ENCODE results near the gene FLG2. TPM values are rescaled to one million over a fixed set of nuclear protein-coding genes. Genes with fewer than 3 reads are reported as not detected.
"Not testable (repeated sequence)": the region's sequence is repeated elsewhere in the genome, so short reads cannot be mapped to it uniquely, and the experiment has no call there.

FLG2 gene
- total and polyA plus RNA-seq, 3 experiments from 2014 or later: not detected

- H3K9me3 Mint-ChIP-seq: peaks cover 0 to 4% (median 0%) of the 10 kb centered on the region in 5 donors
- Histone ChIP-seq H3K9me3 (ENCODE audit: low read length) (no peaks in the 10 kb centered on the region), H3K36me3 (ENCODE audit: insufficient read depth, low read length) (no peaks in the 10 kb centered on the region), H3K27ac (ENCODE audit: low read depth, low read length) (no peak overlapping the region), H3K4me1 (ENCODE audit: insufficient read depth, low read length) (no peaks in the 10 kb centered on the region), H3K4me3 (ENCODE audit: low read length) (no peak overlapping the region), H3K27me3 (ENCODE audit: insufficient read depth, low read length, poor library complexity, severe bottlenecking) (no peaks in the 10 kb centered on the region)
- no peak for DNase-seq
- H3K36me3 Mint-ChIP-seq: peaks cover 0 to 4% (median 3%) of the 10 kb centered on the region in 3 donors
- H3K4me3 Mint-ChIP-seq: no peak overlapping the region
- H3K4me1 Mint-ChIP-seq: no peaks in the 10 kb centered on the region
- CTCF ChIA-PET: no interaction called here
- peaks cover 9 to 11% of the 10 kb centered on the region in 2 donors for H3K27me3 Mint-ChIP-seq
- H3K27ac Mint-ChIP-seq: no peak overlapping the region
- POLR2A ChIA-PET: no interaction called here
Measured at GRCh38 chr1:152309955-152310354, 49.9 kb downstream of the FLG2 start.

DNA sequence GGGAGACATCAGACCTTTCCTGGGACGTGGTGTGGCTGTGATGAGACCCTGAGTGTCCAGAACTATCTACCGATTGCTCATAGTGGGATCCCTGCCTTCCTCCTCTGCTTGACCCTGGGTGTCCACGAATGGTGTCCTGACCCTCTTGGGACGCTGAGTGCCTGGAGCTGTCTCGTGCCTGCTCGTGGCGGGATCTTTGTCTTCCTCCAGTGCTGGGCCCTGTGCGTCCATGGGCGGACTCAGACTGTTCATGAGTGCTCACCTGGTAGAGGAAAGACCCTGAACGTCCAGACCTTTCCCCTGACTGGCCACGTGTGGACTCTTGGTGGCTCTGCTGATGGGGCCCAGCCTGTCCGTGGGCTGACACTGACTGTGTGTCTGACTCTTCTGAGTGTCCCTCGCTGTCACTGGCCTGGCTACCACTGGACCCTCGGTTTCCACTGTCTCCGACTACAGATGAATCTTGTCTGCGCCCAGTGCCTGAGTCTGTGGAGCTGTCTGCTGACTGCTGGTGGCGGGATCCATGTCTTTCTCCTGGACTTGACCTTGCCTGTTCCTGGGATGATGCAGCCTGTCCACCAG is 50.4 kb downstream of the FLG2 start:
- H3K4me3 ChIP-seq (ENCODE audit: low read length); H3K27ac Mint-ChIP-seq; H3K4me1 ChIP-seq (ENCODE audit: insufficient read depth, low read length); CTCF ChIA-PET; H3K27me3 ChIP-seq (ENCODE audit: insufficient read depth, low read length, poor library complexity, severe bottlenecking); H3K27me3 Mint-ChIP-seq; H3K4me1 Mint-ChIP-seq; H3K4me3 Mint-ChIP-seq; H3K36me3 ChIP-seq (ENCODE audit: insufficient read depth, low read length); H3K9me3 ChIP-seq (ENCODE audit: low read length); H3K36me3 Mint-ChIP-seq; POLR2A ChIA-PET; H3K27ac ChIP-seq (ENCODE audit: low read depth, low read length); H3K9me3 Mint-ChIP-seq: not testable (repeated sequence)
- DNase-seq: peak in 1 of 5 donors; percentile 19

GRCh38 chr1:152308758-152309157 is 51.0 kb downstream of the FLG2 start:
- CTCF ChIA-PET; H3K36me3 ChIP-seq (ENCODE audit: insufficient read depth, low read length); H3K4me1 Mint-ChIP-seq; H3K36me3 Mint-ChIP-seq; H3K4me1 ChIP-seq (ENCODE audit: insufficient read depth, low read length); DNase-seq; H3K27ac Mint-ChIP-seq; H3K27me3 ChIP-seq (ENCODE audit: insufficient read depth, low read length, poor library complexity, severe bottlenecking); H3K4me3 ChIP-seq (ENCODE audit: low read length); POLR2A ChIA-PET; H3K9me3 ChIP-seq (ENCODE audit: low read length); H3K9me3 Mint-ChIP-seq; H3K27me3 Mint-ChIP-seq; H3K4me3 Mint-ChIP-seq; H3K27ac ChIP-seq (ENCODE audit: low read depth, low read length): not testable (repeated sequence)

DNA sequence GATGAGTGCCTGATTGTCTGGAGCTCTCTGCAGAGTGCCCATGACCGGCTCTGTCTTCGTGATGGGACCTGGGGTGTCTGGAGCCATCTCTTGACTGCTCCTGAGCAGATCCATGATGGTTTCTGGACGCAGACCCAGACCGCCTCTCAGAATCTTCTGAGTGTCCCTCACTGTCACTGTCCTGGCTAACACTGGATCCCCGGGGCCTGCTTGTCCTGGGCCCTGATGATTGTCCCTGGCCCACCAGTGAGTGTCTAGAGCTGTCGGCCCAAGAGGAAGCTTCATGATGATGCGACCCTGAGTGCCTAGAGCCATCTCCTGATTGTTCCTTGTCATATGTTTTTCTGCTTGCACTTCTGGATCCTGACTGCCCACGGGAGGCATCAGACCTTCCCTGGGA is 51.8 kb downstream of the FLG2 start:
- H3K36me3 Mint-ChIP-seq; CTCF ChIA-PET; H3K9me3 ChIP-seq (ENCODE audit: low read length); H3K4me3 ChIP-seq (ENCODE audit: low read length); H3K27ac ChIP-seq (ENCODE audit: low read depth, low read length); H3K4me3 Mint-ChIP-seq; H3K36me3 ChIP-seq (ENCODE audit: insufficient read depth, low read length); H3K27me3 ChIP-seq (ENCODE audit: insufficient read depth, low read length, poor library complexity, severe bottlenecking); H3K9me3 Mint-ChIP-seq; H3K4me1 ChIP-seq (ENCODE audit: insufficient read depth, low read length); POLR2A ChIA-PET; H3K4me1 Mint-ChIP-seq; DNase-seq; H3K27ac Mint-ChIP-seq; H3K27me3 Mint-ChIP-seq: not testable (repeated sequence)

- H3K4me3 ChIP-seq (ENCODE audit: low read length); H3K27ac ChIP-seq (ENCODE audit: low read depth, low read length); H3K27me3 Mint-ChIP-seq; H3K27me3 ChIP-seq (ENCODE audit: insufficient read depth, low read length, poor library complexity, severe bottlenecking); H3K4me1 Mint-ChIP-seq; H3K9me3 Mint-ChIP-seq; POLR2A ChIA-PET; CTCF ChIA-PET; H3K36me3 ChIP-seq (ENCODE audit: insufficient read depth, low read length); H3K9me3 ChIP-seq (ENCODE audit: low read length); H3K36me3 Mint-ChIP-seq; H3K27ac Mint-ChIP-seq; H3K4me1 ChIP-seq (ENCODE audit: insufficient read depth, low read length); DNase-seq; H3K4me3 Mint-ChIP-seq: not testable (repeated sequence)
Measured at GRCh38 chr1:152306123-152306522, 53.7 kb downstream of the FLG2 start.

GRCh38 chr1:152304773-152305172 is 55.0 kb downstream of the FLG2 start:
- POLR2A ChIA-PET; H3K4me3 Mint-ChIP-seq; CTCF ChIA-PET; H3K9me3 Mint-ChIP-seq; H3K4me1 Mint-ChIP-seq; H3K4me1 ChIP-seq (ENCODE audit: insufficient read depth, low read length); H3K4me3 ChIP-seq (ENCODE audit: low read length); H3K27ac ChIP-seq (ENCODE audit: low read depth, low read length); H3K9me3 ChIP-seq (ENCODE audit: low read length); H3K27me3 Mint-ChIP-seq; H3K36me3 Mint-ChIP-seq; H3K36me3 ChIP-seq (ENCODE audit: insufficient read depth, low read length); DNase-seq; H3K27ac Mint-ChIP-seq; H3K27me3 ChIP-seq (ENCODE audit: insufficient read depth, low read length, poor library complexity, severe bottlenecking): not testable (repeated sequence)

GRCh38 chr1:152303139-152303872 is 56.5 kb downstream of the FLG2 start:
- H3K4me3 Mint-ChIP-seq; H3K27ac ChIP-seq (ENCODE audit: low read depth, low read length); H3K4me3 ChIP-seq (ENCODE audit: low read length); H3K27me3 ChIP-seq (ENCODE audit: insufficient read depth, low read length, poor library complexity, severe bottlenecking); H3K27me3 Mint-ChIP-seq; H3K4me1 ChIP-seq (ENCODE audit: insufficient read depth, low read length); H3K27ac Mint-ChIP-seq; H3K36me3 ChIP-seq (ENCODE audit: insufficient read depth, low read length); POLR2A ChIA-PET; H3K36me3 Mint-ChIP-seq; H3K9me3 Mint-ChIP-seq; H3K9me3 ChIP-seq (ENCODE audit: low read length); CTCF ChIA-PET; H3K4me1 Mint-ChIP-seq; DNase-seq: not testable (repeated sequence)

All from CD8-positive, alpha-beta memory T cell (primary cell).